Measurements from ENCODE around the gene MYOZ2. TPM values are rescaled to one million over a fixed set of nuclear protein-coding genes. Genes with fewer than 3 reads are reported as not detected.

The MYOZ2 gene
- total RNA-seq, 1 donor from 2014 or later = not detected

DNA sequence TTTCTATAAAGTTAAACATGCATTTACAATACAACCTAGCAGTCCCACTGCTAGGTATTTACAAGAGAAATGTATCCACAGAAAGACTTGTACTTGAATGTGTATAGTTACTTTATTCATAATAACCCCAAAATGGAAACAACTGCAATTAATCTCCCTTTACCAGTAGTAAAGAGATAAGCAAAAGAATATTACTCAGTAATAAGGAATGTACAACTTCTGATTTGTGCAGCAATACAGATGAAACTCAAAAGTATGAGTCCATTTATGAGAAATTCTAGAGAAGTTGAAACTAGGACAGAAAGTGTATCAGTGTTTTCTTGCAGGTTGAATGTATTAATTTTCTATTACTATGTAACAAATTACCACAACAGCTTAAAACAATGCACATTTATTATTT is 92.1 kb downstream of the MYOZ2 start:
- H3K4me3 ChIP-seq (ENCODE audit: low read depth, low read length) = no peak overlapping the region
- TF ChIP-seq, protein P1, sequence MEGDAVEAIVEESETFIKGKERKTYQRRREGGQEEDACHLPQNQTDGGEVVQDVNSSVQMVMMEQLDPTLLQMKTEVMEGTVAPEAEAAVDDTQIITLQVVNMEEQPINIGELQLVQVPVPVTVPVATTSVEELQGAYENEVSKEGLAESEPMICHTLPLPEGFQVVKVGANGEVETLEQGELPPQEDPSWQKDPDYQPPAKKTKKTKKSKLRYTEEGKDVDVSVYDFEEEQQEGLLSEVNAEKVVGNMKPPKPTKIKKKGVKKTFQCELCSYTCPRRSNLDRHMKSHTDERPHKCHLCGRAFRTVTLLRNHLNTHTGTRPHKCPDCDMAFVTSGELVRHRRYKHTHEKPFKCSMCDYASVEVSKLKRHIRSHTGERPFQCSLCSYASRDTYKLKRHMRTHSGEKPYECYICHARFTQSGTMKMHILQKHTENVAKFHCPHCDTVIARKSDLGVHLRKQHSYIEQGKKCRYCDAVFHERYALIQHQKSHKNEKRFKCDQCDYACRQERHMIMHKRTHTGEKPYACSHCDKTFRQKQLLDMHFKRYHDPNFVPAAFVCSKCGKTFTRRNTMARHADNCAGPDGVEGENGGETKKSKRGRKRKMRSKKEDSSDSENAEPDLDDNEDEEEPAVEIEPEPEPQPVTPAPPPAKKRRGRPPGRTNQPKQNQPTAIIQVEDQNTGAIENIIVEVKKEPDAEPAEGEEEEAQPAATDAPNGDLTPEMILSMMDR (IDR thresholded peaks at IDR 0.05; ENCODE audit: insufficient read depth, low read length, poor library complexity, severe bottlenecking) = no peak
- no peaks in the 10 kb centered on the region for H3K36me3 ChIP-seq (ENCODE audit: control insufficient read depth, insufficient read depth, low read length)
- H3K27me3 ChIP-seq (ENCODE audit: control insufficient read depth, insufficient read depth, low read length) = no peaks in the 10 kb centered on the region
- DNase-seq (ENCODE audit: low read depth) = no peak

DNA sequence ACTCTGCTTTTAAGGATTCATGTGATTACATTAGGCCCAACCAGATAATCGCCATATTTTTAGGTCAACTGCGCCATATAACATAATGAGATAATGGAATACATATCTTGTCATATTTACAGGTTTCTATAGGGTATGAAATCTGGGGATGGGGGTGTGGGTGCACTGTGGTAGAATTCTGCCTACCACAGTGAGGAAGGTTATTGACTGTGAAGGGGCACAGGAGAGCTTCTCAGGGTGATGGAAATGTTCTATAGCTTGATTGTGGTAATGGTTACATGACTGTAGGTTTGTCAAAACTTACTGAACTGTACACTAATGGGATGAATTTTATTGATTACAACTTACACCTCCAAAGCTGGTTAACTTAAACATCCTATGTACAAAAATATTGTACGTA is 92.8 kb downstream of the MYOZ2 start:
- Histone ChIP-seq H3K27me3 (ENCODE audit: control insufficient read depth, insufficient read depth, low read length) (no peaks in the 10 kb centered on the region), H3K4me3 (ENCODE audit: low read depth, low read length) (no peak overlapping the region), H3K36me3 (ENCODE audit: control insufficient read depth, insufficient read depth, low read length) (no peaks in the 10 kb centered on the region)
- DNase-seq (ENCODE audit: low read depth) = no peak
- TF ChIP-seq, protein P1 (IDR thresholded peaks at IDR 0.05; ENCODE audit: insufficient read depth, low read length, poor library complexity, severe bottlenecking) = no peak

DNA sequence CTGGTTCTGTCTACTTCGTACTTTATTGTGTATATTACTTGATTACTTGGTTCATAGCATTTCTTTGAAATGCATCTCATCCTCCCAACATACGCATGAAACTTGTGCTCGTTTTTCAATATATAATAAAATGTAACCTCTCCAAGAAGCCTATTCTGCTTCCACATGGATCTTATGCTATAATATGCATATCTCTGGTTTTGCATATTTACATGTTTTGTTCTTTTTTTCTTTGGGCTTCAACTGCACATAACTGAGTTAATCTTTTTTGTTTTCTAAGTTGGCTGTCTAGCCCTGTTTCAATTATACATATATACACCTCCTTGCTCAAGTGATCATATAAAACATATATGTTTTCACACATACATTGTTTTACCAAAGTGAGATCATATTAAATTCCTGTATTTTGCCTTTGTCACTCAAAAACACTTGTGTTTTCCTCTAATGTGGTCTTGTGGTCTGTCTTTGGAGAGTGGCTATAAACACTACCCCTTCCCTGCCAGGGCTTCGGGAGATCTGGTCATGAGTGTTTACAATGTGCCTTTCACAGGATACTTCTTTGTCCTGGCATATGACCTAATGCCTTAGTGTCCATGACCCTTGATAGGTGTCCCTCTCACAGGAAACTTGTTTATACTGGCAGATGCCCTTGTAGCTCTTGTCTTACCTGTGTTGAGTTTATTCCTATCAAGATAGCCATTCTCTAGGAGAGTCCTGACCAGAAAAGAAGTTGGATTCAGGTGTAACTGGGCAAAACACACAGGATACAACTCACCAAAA is 94.5 kb downstream of the MYOZ2 start:
- no peaks in the 10 kb centered on the region for H3K27me3 ChIP-seq (ENCODE audit: control insufficient read depth, insufficient read depth, low read length)
- no peak for DNase-seq (ENCODE audit: low read depth)
- H3K4me3 ChIP-seq (ENCODE audit: low read depth, low read length) = no peak overlapping the region
- no peaks in the 10 kb centered on the region for H3K36me3 ChIP-seq (ENCODE audit: control insufficient read depth, insufficient read depth, low read length)
- TF ChIP-seq, protein P1 (IDR thresholded peaks at IDR 0.05; ENCODE audit: insufficient read depth, low read length, poor library complexity, severe bottlenecking) = no peak

DNA sequence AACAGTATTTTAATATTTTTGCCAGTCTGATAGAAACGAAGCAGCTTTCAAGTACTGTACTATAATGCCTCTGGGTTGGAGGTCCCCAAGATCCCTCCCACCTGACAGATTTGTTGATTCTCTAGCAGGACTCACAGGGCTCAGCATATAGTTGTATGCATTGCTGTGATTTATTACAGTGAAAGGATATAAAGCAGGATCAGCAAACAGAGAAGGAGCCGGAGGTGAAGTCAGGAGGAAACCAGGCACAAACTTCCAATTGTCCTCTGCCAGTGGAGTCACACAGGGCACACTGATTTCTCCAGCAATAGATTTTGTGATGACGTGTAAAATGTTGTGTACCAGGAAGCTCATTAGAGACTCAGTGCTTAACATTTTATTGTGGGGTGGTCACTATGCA is 95.9 kb downstream of the MYOZ2 start:
- Histone ChIP-seq H3K36me3 (ENCODE audit: control insufficient read depth, insufficient read depth, low read length) (no peaks in the 10 kb centered on the region), H3K27me3 (ENCODE audit: control insufficient read depth, insufficient read depth, low read length) (no peaks in the 10 kb centered on the region), H3K4me3 (ENCODE audit: low read depth, low read length) (no peak overlapping the region)
- no peak for DNase-seq (ENCODE audit: low read depth)
- TF ChIP-seq, protein P1 (IDR thresholded peaks at IDR 0.05; ENCODE audit: insufficient read depth, low read length, poor library complexity, severe bottlenecking) = no peak

DNA sequence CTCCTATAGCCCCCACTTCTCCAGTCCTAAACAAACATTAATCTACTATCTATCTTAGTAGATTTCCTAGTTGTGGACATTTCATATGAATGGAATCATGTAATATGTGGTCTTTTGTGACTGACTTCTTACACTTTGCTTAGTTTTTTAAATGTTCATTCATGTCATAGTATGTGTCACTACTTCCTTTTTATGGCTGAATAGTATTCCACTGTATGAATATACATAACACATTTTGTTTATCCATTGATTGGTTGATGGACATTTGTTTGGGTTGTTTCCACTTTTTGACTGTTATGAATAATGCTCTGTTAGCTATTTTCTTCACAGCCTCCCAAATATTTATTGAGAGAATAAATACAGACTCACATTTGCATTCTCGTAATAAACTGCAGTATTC is 96.7 kb downstream of the MYOZ2 start:
- Histone ChIP-seq H3K4me3 (ENCODE audit: low read depth, low read length) (no peak overlapping the region), H3K36me3 (ENCODE audit: control insufficient read depth, insufficient read depth, low read length) (no peaks in the 10 kb centered on the region), H3K27me3 (ENCODE audit: control insufficient read depth, insufficient read depth, low read length) (no peaks in the 10 kb centered on the region)
- no peak for DNase-seq (ENCODE audit: low read depth)
- TF ChIP-seq, protein P1 (IDR thresholded peaks at IDR 0.05; ENCODE audit: insufficient read depth, low read length, poor library complexity, severe bottlenecking) = no peak

DNA sequence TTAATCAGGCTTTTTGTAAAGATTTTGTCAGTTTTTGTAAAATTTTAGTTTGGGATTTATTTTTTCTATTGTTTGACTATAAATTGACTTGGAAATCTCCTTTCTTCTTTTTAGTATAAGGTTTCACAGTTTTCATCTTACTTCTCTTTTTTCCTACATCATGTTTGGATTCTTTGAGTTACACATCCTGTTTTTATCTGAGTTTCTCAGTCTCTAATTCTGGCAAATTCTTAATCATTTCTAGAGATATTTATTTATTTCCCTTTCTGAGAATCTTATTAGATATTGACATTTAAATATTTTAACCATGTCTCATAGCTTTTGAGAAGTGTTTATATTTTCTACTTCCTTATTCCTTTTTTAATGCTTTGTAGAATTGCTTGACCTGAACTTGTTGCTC is 97.6 kb downstream of the MYOZ2 start:
- TF ChIP-seq, protein P1 (IDR thresholded peaks at IDR 0.05; ENCODE audit: insufficient read depth, low read length, poor library complexity, severe bottlenecking) = no peak
- Histone ChIP-seq H3K27me3 (ENCODE audit: control insufficient read depth, insufficient read depth, low read length) (no peaks in the 10 kb centered on the region), H3K4me3 (ENCODE audit: low read depth, low read length) (no peak overlapping the region), H3K36me3 (ENCODE audit: control insufficient read depth, insufficient read depth, low read length) (no peaks in the 10 kb centered on the region)
- DNase-seq (ENCODE audit: low read depth) = no peak
